H9 (cell line): Measurements from ENCODE around the gene ITPK1. TPM values are rescaled to one million over a fixed set of nuclear protein-coding genes. Genes with fewer than 3 reads are reported as not detected.

ENCODE experiments used
- DNase-seq: peaks from one replicate; pipeline ENCODE4 v3.0.0-alpha.2; 2017
- H2AFZ ChIP-seq: one replicate; pipeline ENCODE4 v1.6.1; 2013; ENCODE audit warnings: mild to moderate bottlenecking, low read length, control low read depth, moderate library complexity
- H2AK5ac ChIP-seq: 2 replicates; pipeline ENCODE4 v1.6.1; 2013; ENCODE audit warnings: low read length, control low read depth, mixed read lengths; ENCODE audit not compliant: insufficient read length
- H2BK120ac ChIP-seq: one replicate; pipeline ENCODE4 v1.6.1; 2013; ENCODE audit warnings: low read depth, mild to moderate bottlenecking, low read length, control low read depth, inconsistent platforms; ENCODE audit not compliant: poor library complexity, severe bottlenecking
- H2BK12ac ChIP-seq: 2 replicates; pipeline ENCODE4 v1.6.1; 2013; ENCODE audit warnings: low read length, control low read depth, mixed read lengths, low read depth; ENCODE audit not compliant: insufficient read length
- H2BK15ac ChIP-seq: 2 replicates; pipeline ENCODE4 v1.6.1; 2013; ENCODE audit warnings: low read depth, low read length, control low read depth
- H2BK20ac ChIP-seq: one replicate; pipeline ENCODE4 v1.6.1; 2013; ENCODE audit warnings: low read depth, mild to moderate bottlenecking, low read length, control low read depth, inconsistent platforms; ENCODE audit not compliant: poor library complexity, severe bottlenecking
- H2BK5ac ChIP-seq: 2 replicates; pipeline ENCODE4 v1.6.1; 2013; ENCODE audit warnings: low read length, control low read depth, mixed read lengths; ENCODE audit not compliant: insufficient read length
- H3K14ac ChIP-seq: 2 replicates; pipeline ENCODE4 v1.6.1; 2013; ENCODE audit warnings: low read length, control low read depth; ENCODE audit not compliant: insufficient read depth
- H3K18ac ChIP-seq: 2 replicates; pipeline ENCODE4 v1.6.1; 2013; ENCODE audit warnings: low read depth, mild to moderate bottlenecking, mixed read lengths, low read length, control low read depth; ENCODE audit not compliant: insufficient read length
- H3K23ac ChIP-seq: 2 replicates; pipeline ENCODE4 v1.6.1; 2013; ENCODE audit warnings: low read length, control low read depth, mixed read lengths, low read depth; ENCODE audit not compliant: insufficient read length
- H3K23me2 ChIP-seq: 2 replicates; pipeline ENCODE4 v1.6.1; 2013; ENCODE audit warnings: low read depth, mild to moderate bottlenecking, mixed read lengths, low read length, control low read depth; ENCODE audit not compliant: insufficient read length, poor library complexity, severe bottlenecking
- H3K27ac ChIP-seq: 2 replicates; pipeline ENCODE4 v1.5.1; 2013; ENCODE audit warnings: low read length, control low read depth, mixed read lengths, low read depth; ENCODE audit not compliant: insufficient read length
- H3K27me3 ChIP-seq: 2 replicates; pipeline ENCODE4 v1.6.1; 2013; ENCODE audit warnings: low read length, control low read depth, inconsistent platforms; ENCODE audit not compliant: insufficient read depth
- H3K4ac ChIP-seq: 2 replicates; pipeline ENCODE4 v1.6.1; 2013; ENCODE audit warnings: low read depth, mild to moderate bottlenecking, control low read depth, inconsistent platforms, low read length, moderate library complexity
- H3K4me1 ChIP-seq: 2 replicates; pipeline ENCODE4 v1.6.1; 2013; ENCODE audit warnings: low read length, control low read depth, inconsistent platforms; ENCODE audit not compliant: insufficient read depth
- H3K4me2 ChIP-seq: 2 replicates; pipeline ENCODE4 v1.6.1; 2013; ENCODE audit warnings: low read length, control low read depth, mixed read lengths; ENCODE audit not compliant: insufficient read length, insufficient read depth
- H3K56ac ChIP-seq: 2 replicates; pipeline ENCODE4 v1.6.1; 2013; ENCODE audit warnings: low read depth, mild to moderate bottlenecking, mixed read lengths, low read length, control low read depth; ENCODE audit not compliant: insufficient read length
- H3K79me1 ChIP-seq: 2 replicates; pipeline ENCODE4 v1.6.1; 2013; ENCODE audit warnings: low read depth, mild to moderate bottlenecking, moderate library complexity, low read length, control low read depth, inconsistent platforms; ENCODE audit not compliant: insufficient read depth, poor library complexity, severe bottlenecking
- H3K79me2 ChIP-seq: 2 replicates; pipeline ENCODE4 v1.6.1; 2013; ENCODE audit warnings: low read length, control low read depth, inconsistent platforms; ENCODE audit not compliant: insufficient read depth
- H3K9ac ChIP-seq: 2 replicates; pipeline ENCODE4 v1.6.1; 2013; ENCODE audit warnings: low read length, control low read depth, mixed read lengths; ENCODE audit not compliant: insufficient read length; ENCODE audit errors: extremely low read depth
- H3K9me3 ChIP-seq: one replicate; pipeline ENCODE4 v1.6.1; 2013; ENCODE audit warnings: low read depth, low read length, inconsistent platforms; ENCODE audit not compliant: control insufficient read depth
- H3T11ph ChIP-seq: one replicate; pipeline ENCODE4 v1.6.1; 2013; ENCODE audit warnings: mild to moderate bottlenecking, low read length, control low read depth, inconsistent platforms
- H4K20me1 ChIP-seq: one replicate; pipeline ENCODE4 v1.6.1; 2013; ENCODE audit not compliant: control insufficient read depth, insufficient read length, insufficient read depth
- H4K5ac ChIP-seq: 2 replicates; pipeline ENCODE4 v1.6.1; 2013; ENCODE audit warnings: low read depth, mild to moderate bottlenecking, mixed read lengths, low read length, control low read depth; ENCODE audit not compliant: insufficient read length
- H4K8ac ChIP-seq: replicated peaks from 2 replicates; pipeline ENCODE4 v1.6.1; 2013; ENCODE audit warnings: low read length, control low read depth, mixed read lengths, low read depth; ENCODE audit not compliant: insufficient read length
- H4K91ac ChIP-seq: 2 replicates; pipeline ENCODE4 v1.6.1; 2013; ENCODE audit warnings: low read depth, mild to moderate bottlenecking, moderate library complexity, mixed read lengths, low read length, control low read depth; ENCODE audit not compliant: insufficient read length
- H3K27ac Mint-ChIP-seq, 3 experiments: 2 replicates in 2 of 3; 3 replicates in 1 of 3; pipeline ENCODE4 v1.8.0; 2020 to 2021; ENCODE audit warnings: mixed read lengths in 3 of 3, mild to moderate bottlenecking in 1 of 3, moderate library complexity in 1 of 3
- H3K27me3 Mint-ChIP-seq: 2 replicates; pipeline ENCODE4 v1.8.0; 2021; ENCODE audit warnings: low read depth, mild to moderate bottlenecking, moderate library complexity, mixed read lengths
- H3K36me3 Mint-ChIP-seq, 3 experiments: 2 replicates in 2 of 3; 3 replicates in 1 of 3; pipeline ENCODE4 v1.8.0; 2020 to 2021; ENCODE audit warnings: low read depth in 3 of 3, mixed read lengths in 3 of 3; ENCODE audit not compliant: insufficient read depth in 1 of 3
- H3K4me1 Mint-ChIP-seq, 2 experiments: 2 replicates each; pipeline ENCODE4 v1.8.0; 2020; ENCODE audit warnings: mixed read lengths in 2 of 2
- H3K4me3 Mint-ChIP-seq, 2 experiments: 2 replicates in 1 of 2; 3 replicates in 1 of 2; pipeline ENCODE4 v1.8.0; 2020 to 2021; ENCODE audit warnings: mild to moderate bottlenecking in 2 of 2, mixed read lengths in 2 of 2, moderate library complexity in 1 of 2
- H3K9me3 Mint-ChIP-seq, 2 experiments: 2 replicates in 1 of 2; 3 replicates in 1 of 2; pipeline ENCODE4 v1.8.0; 2020; ENCODE audit warnings: mild to moderate bottlenecking in 2 of 2, mixed read lengths in 2 of 2, moderate library complexity in 1 of 2
- WGBS: extraction: QIAGEN DNeasy Blood & Tissue Kit; methylation state at CpG from one replicate; pipeline ENCODE4 v1.1.7; 2013; ENCODE audit warnings: missing lambda C conversion rate, low lambda C conversion rate, mixed read lengths; ENCODE audit not compliant: insufficient read length; ENCODE audit errors: extremely low coverage; 5-methylcytosine and 5-hydroxymethylcytosine counted together
- total RNA-seq: library from RNA; stranded (reverse); gene quantifications from 2 replicates; pipeline ENCODE4 v1.2.1, GENCODE V29; 2021
- TF ChIP-seq, protein P1 (sequence below): fragments of 200-600 bp; sonication (generic); conservative IDR thresholded peaks from 3 replicates; pipeline ENCODE4 v1.8.0; 2021; ENCODE audit warnings: antibody characterized with exemption, mild to moderate bottlenecking

The ITPK1 gene
- total RNA-seq, 1 experiment from 2014 or later, result 92.7 TPM

DNA sequence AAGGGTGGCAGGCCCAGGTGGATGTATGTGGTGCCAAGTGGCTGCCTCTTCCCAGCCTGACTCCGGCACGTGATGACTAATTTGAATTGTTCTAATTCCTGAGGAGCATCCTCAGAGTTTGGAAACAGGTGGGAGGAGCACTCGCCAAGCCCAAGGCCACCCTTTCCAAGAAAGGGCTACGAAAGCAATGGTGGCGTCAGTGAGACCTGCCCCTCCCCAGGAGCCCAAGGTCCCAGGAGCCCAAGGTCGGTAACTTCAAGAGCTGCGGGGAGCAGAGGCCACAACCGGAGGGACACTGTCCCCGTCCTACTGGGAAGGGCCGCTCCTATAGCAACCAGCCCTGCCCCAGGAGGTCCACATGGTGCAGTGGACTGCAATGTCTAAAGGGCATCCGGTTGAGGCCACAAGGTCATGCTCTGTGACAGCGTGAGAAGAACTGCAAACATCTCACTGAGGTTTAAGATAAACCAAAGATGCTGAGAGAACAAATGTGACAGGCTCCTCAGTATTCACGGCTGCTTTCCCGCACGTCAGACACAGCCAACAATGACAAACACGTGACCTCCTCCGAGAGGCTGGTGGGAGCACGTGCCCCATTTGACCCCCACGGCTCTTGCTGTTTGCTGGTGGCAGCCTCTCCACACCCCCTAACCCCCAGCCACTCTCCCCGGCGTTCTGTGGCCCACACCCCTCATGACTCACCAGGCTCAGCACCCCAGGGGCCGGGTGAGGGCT is 79.6 kb downstream of the ITPK1 start:
- TF ChIP-seq, protein P1, sequence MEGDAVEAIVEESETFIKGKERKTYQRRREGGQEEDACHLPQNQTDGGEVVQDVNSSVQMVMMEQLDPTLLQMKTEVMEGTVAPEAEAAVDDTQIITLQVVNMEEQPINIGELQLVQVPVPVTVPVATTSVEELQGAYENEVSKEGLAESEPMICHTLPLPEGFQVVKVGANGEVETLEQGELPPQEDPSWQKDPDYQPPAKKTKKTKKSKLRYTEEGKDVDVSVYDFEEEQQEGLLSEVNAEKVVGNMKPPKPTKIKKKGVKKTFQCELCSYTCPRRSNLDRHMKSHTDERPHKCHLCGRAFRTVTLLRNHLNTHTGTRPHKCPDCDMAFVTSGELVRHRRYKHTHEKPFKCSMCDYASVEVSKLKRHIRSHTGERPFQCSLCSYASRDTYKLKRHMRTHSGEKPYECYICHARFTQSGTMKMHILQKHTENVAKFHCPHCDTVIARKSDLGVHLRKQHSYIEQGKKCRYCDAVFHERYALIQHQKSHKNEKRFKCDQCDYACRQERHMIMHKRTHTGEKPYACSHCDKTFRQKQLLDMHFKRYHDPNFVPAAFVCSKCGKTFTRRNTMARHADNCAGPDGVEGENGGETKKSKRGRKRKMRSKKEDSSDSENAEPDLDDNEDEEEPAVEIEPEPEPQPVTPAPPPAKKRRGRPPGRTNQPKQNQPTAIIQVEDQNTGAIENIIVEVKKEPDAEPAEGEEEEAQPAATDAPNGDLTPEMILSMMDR, result no peak
- H4K5ac ChIP-seq, result no peak overlapping the region
- no peak overlapping the region; the same call in 1 of the 2 replicates for H3K14ac ChIP-seq
- no peak overlapping the region for H3K56ac ChIP-seq
- H3T11ph ChIP-seq, result no peak overlapping the region
- Mint-ChIP-seq H3K27ac (peak overlapping the region in 1 of 3 experiments; percentile 67; a peak in 1 of 7 replicates), H3K4me3 (no peak overlapping the region), H3K27me3 (no peaks in the 10 kb centered on the region), H3K4me1 (peaks cover 61 to 66% of the 10 kb centered on the region in 2 experiments), H3K36me3 (no peaks in the 10 kb centered on the region), H3K9me3 (no peaks in the 10 kb centered on the region)
- H3K79me1 ChIP-seq, result peaks cover 6% of the 10 kb centered on the region
- no peak overlapping the region for H4K91ac ChIP-seq
- peaks cover 19% of the 10 kb centered on the region; the same call in 1 of the 2 replicates for H3K4me1 ChIP-seq
- no peaks in the 10 kb centered on the region for H3K9me3 ChIP-seq
- no peak overlapping the region for H3K18ac ChIP-seq
- DNase-seq, result no peak
- no peak overlapping the region for H4K8ac ChIP-seq
- H3K79me2 ChIP-seq, result no peaks in the 10 kb centered on the region; the same call in 1 of the 2 replicates
- H2BK20ac ChIP-seq, result no peak overlapping the region
- H2BK15ac ChIP-seq, result no peak overlapping the region
- WGBS, result no CpG with 5 or more reads among the region's 22 CpGs
- H3K23ac ChIP-seq, result no peak overlapping the region
- H2BK5ac ChIP-seq, result no peak overlapping the region
- H2AK5ac ChIP-seq, result no peak overlapping the region
- no peak overlapping the region for H2AFZ ChIP-seq
- H3K27me3 ChIP-seq, result no peaks in the 10 kb centered on the region
- no peak overlapping the region for H2BK12ac ChIP-seq
- H3K27ac ChIP-seq, result no peak overlapping the region
- no peak overlapping the region for H3K4ac ChIP-seq
- no peaks in the 10 kb centered on the region for H3K23me2 ChIP-seq
- H3K9ac ChIP-seq, result no peak overlapping the region
- no peaks in the 10 kb centered on the region for H4K20me1 ChIP-seq
- H3K4me2 ChIP-seq, result no peak overlapping the region
- no peak overlapping the region for H2BK120ac ChIP-seq
